Measurements from ENCODE around the gene CYP2B6.
"Not testable (repeated sequence)": the region's sequence is repeated elsewhere in the genome, so short reads cannot be mapped to it uniquely, and the experiment has no call there.

The CYP2B6 gene

DNA sequence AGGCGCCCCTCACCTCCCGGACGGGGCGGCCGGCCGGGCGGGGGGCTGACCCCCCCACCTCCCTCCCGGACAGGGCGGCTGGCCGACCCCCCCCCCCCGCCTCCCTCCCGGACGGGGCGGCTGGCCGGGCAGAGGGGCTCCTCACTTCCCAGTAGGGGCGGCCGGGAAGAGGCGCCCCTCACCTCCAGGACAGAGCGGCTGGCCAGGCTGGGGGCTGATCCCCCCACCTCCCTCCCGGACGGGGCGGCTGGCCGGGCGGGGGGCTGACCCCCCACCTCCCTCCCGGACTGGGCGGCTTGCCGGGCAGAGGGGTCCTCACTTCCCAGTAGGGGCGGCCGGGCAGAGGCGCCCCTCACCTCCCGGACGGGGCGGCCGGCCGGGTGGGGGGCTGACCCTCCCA lies 25.7 kb upstream of the CYP2B6 start:
- H3K9ac ChIP-seq (ENCODE audit: low read length); H3K36me3 ChIP-seq (ENCODE audit: control insufficient read depth, insufficient read depth, low read length); H3K4me1 ChIP-seq (ENCODE audit: control insufficient read depth, insufficient read depth, low read length); H3K4me3 ChIP-seq (ENCODE audit: low read length); H3K27ac ChIP-seq (ENCODE audit: low read depth, low read length); H3K27me3 ChIP-seq (ENCODE audit: control insufficient read depth, insufficient read depth, low read length): not testable (repeated sequence)

GRCh38 chr19:40966591-40966990 lies 24.5 kb upstream of the CYP2B6 start:
- not testable (repeated sequence) for H3K4me1 ChIP-seq (ENCODE audit: control insufficient read depth, insufficient read depth, low read length); H3K36me3 ChIP-seq (ENCODE audit: control insufficient read depth, insufficient read depth, low read length); H3K27ac ChIP-seq (ENCODE audit: low read depth, low read length); H3K9ac ChIP-seq (ENCODE audit: low read length); H3K4me3 ChIP-seq (ENCODE audit: low read length); H3K27me3 ChIP-seq (ENCODE audit: control insufficient read depth, insufficient read depth, low read length)

DNA sequence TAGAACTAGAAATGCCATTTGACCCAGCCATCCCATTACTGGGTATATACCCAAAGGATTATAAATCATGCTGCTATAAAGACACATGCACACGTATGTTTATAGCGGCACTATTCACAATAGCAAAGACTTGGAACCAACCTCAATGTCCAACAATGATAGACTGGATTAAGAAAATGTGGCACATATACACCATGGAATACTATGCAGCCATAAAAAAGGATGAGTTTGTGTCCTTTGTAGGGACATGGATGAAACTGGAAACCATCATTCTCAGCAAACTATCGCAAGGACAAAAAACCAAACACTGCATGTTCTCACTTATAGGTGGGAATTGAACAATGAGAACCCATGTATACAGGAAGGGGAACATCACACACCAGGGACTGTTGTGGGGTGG lies 23.0 kb upstream of the CYP2B6 start:
- not testable (repeated sequence) for H3K27me3 ChIP-seq (ENCODE audit: control insufficient read depth, insufficient read depth, low read length); H3K27ac ChIP-seq (ENCODE audit: low read depth, low read length); H3K36me3 ChIP-seq (ENCODE audit: control insufficient read depth, insufficient read depth, low read length); H3K4me3 ChIP-seq (ENCODE audit: low read length); H3K4me1 ChIP-seq (ENCODE audit: control insufficient read depth, insufficient read depth, low read length); H3K9ac ChIP-seq (ENCODE audit: low read length)

GRCh38 chr19:40969721-40970120 lies 21.4 kb upstream of the CYP2B6 start:
- not testable (repeated sequence) for H3K27ac ChIP-seq (ENCODE audit: low read depth, low read length); H3K36me3 ChIP-seq (ENCODE audit: control insufficient read depth, insufficient read depth, low read length); H3K4me3 ChIP-seq (ENCODE audit: low read length); H3K4me1 ChIP-seq (ENCODE audit: control insufficient read depth, insufficient read depth, low read length); H3K27me3 ChIP-seq (ENCODE audit: control insufficient read depth, insufficient read depth, low read length); H3K9ac ChIP-seq (ENCODE audit: low read length)

DNA sequence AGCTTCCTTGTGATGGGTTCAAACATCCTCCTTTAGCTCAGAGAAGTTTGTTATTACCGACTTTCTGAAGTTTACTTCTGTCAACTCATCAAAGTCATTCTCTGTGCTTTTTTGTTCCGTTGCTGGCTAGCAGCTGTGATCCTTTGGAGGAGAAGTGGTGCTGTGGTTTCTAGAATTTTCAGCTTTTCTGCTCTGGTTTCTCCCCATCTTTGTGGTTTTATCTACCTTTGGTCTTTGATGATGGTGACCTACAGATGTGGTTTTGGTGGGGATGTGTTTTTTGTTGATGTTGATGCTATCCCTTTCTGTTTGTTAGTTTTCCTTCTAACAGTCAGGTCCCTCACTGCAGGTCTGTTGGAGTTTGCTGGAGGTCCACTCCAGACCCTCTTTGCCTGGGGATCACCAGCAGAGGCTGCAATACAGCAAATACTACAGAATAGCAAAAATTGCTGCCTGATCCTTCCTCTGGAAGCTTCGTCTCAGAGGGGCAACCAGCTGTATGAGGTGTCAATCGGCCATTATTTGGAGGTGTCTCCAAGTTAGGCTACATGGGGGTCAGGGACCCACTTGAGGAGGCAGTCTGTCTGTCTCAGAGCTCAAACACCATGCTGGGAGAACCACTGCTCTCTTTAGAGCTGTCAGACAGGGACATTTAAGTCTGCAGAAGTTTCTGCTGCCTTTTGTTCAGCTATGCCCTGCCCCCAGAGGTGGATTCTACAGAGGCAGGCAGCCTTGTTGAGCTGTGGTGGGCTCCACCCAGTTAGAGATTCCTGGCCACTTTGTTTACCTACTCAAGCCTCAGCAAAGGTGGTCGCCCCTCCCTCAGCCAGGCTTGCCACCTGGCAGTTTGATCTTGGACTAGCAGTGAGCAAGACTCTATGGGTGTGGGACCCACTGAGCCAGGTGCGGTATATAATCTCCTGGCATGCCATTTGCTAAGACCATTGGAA lies 20.4 kb upstream of the CYP2B6 start:
- H3K4me1 ChIP-seq (ENCODE audit: control insufficient read depth, insufficient read depth, low read length); H3K36me3 ChIP-seq (ENCODE audit: control insufficient read depth, insufficient read depth, low read length); H3K27ac ChIP-seq (ENCODE audit: low read depth, low read length); H3K9ac ChIP-seq (ENCODE audit: low read length); H3K27me3 ChIP-seq (ENCODE audit: control insufficient read depth, insufficient read depth, low read length); H3K4me3 ChIP-seq (ENCODE audit: low read length): not testable (repeated sequence)

GRCh38 chr19:40974633-40975037 lies 16.4 kb upstream of the CYP2B6 start:
- Histone ChIP-seq H3K27me3 (ENCODE audit: control insufficient read depth, insufficient read depth, low read length) (no peaks in the 10 kb centered on the region), H3K9ac (ENCODE audit: low read length) (no peak overlapping the region), H3K4me3 (ENCODE audit: low read length) (no peak overlapping the region), H3K27ac (ENCODE audit: low read depth, low read length) (no peak overlapping the region), H3K4me1 (ENCODE audit: control insufficient read depth, insufficient read depth, low read length) (no peaks in the 10 kb centered on the region), H3K36me3 (ENCODE audit: control insufficient read depth, insufficient read depth, low read length) (no peaks in the 10 kb centered on the region)

DNA sequence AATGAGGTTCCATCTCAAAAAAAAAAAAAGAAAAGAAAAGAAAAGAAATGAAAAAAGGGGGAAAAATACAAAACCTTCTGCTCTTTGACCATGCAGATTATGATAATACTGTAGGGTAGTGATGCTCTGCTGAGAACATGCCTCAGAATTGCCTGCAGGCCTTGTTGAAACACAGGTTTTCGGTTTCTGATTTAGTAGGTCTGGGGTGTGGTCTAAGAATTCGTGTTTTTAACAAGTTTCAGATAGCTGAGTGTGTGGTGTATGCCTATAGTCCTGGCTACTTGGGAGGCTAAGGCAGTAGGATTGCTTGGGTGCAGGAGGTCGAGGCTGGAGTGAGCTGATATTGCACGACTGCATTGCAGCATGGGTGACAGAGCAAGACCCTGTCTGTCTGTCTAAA lies 14.9 kb upstream of the CYP2B6 start:
- Histone ChIP-seq H3K4me1 (ENCODE audit: control insufficient read depth, insufficient read depth, low read length) (no peaks in the 10 kb centered on the region), H3K27me3 (ENCODE audit: control insufficient read depth, insufficient read depth, low read length) (no peaks in the 10 kb centered on the region), H3K27ac (ENCODE audit: low read depth, low read length) (no peak overlapping the region), H3K9ac (ENCODE audit: low read length) (no peak overlapping the region), H3K36me3 (ENCODE audit: control insufficient read depth, insufficient read depth, low read length) (no peaks in the 10 kb centered on the region), H3K4me3 (ENCODE audit: low read length) (no peak overlapping the region)

DNA sequence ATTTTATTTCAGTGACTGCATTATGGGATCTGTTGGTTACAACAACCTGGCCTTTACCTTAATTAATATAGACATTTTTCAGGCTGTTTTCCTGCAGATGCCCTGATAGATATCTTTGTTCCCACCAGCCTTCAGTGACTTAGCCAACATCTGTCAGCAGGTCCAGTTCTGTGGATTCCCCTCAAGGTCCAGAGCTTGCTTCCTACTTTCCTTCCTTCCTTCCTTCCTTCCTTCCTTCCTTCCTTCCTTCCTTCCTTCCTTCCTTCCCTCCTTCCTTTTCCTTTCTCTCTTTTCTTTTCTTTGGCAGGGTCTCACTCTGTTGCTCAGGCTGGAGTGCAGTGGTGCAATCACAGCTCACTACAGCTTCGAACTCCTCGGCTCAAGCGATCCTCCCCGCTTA lies 14.4 kb upstream of the CYP2B6 start:
- no peaks in the 10 kb centered on the region for H3K27me3 ChIP-seq (ENCODE audit: control insufficient read depth, insufficient read depth, low read length)
- no peaks in the 10 kb centered on the region for H3K4me1 ChIP-seq (ENCODE audit: control insufficient read depth, insufficient read depth, low read length)
- no peak overlapping the region for H3K9ac ChIP-seq (ENCODE audit: low read length)
- H3K4me3 ChIP-seq (ENCODE audit: low read length) = no peak overlapping the region
- H3K27ac ChIP-seq (ENCODE audit: low read depth, low read length) = no peak overlapping the region
- H3K36me3 ChIP-seq (ENCODE audit: control insufficient read depth, insufficient read depth, low read length) = no peaks in the 10 kb centered on the region

GRCh38 chr19:40979759-40980158 lies 11.3 kb upstream of the CYP2B6 start:
- not testable (repeated sequence) for H3K36me3 ChIP-seq (ENCODE audit: control insufficient read depth, insufficient read depth, low read length); H3K27me3 ChIP-seq (ENCODE audit: control insufficient read depth, insufficient read depth, low read length); H3K9ac ChIP-seq (ENCODE audit: low read length); H3K4me3 ChIP-seq (ENCODE audit: low read length); H3K4me1 ChIP-seq (ENCODE audit: control insufficient read depth, insufficient read depth, low read length); H3K27ac ChIP-seq (ENCODE audit: low read depth, low read length)

- not testable (repeated sequence) for H3K36me3 ChIP-seq (ENCODE audit: control insufficient read depth, insufficient read depth, low read length); H3K27ac ChIP-seq (ENCODE audit: low read depth, low read length); H3K27me3 ChIP-seq (ENCODE audit: control insufficient read depth, insufficient read depth, low read length); H3K4me3 ChIP-seq (ENCODE audit: low read length); H3K9ac ChIP-seq (ENCODE audit: low read length); H3K4me1 ChIP-seq (ENCODE audit: control insufficient read depth, insufficient read depth, low read length)
These were observed 10.2 kb upstream of the CYP2B6 start for GRCh38 chr19:40980743-40981442.

DNA sequence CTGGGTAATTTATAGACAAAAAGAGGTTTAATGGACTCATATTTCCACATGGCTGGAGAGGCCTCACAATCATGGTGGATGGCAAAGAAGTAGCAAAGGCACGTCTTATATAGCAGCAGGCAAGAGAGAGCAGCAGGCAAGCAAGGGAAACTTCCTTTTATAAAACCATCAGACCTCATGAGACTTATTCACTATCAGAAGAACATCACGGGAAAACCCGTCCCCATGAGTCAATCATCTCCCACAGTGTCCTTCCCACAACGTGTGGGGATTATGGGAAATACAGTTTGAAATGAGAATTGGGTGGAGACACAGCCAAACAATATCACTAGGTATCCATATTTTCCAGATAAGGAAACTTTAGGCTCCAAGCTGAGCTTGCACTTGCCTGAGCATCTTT lies 9.5 kb upstream of the CYP2B6 start:
- Histone ChIP-seq H3K36me3 (ENCODE audit: control insufficient read depth, insufficient read depth, low read length) (no peaks in the 10 kb centered on the region), H3K9ac (ENCODE audit: low read length) (no peak overlapping the region), H3K27me3 (ENCODE audit: control insufficient read depth, insufficient read depth, low read length) (no peaks in the 10 kb centered on the region), H3K4me3 (ENCODE audit: low read length) (no peak overlapping the region), H3K4me1 (ENCODE audit: control insufficient read depth, insufficient read depth, low read length) (no peaks in the 10 kb centered on the region), H3K27ac (ENCODE audit: low read depth, low read length) (no peak overlapping the region)

- Histone ChIP-seq H3K27ac (ENCODE audit: low read depth, low read length) (no peak overlapping the region), H3K36me3 (ENCODE audit: control insufficient read depth, insufficient read depth, low read length) (no peaks in the 10 kb centered on the region), H3K27me3 (ENCODE audit: control insufficient read depth, insufficient read depth, low read length) (no peaks in the 10 kb centered on the region), H3K4me3 (ENCODE audit: low read length) (no peak overlapping the region), H3K9ac (ENCODE audit: low read length) (no peak overlapping the region), H3K4me1 (ENCODE audit: control insufficient read depth, insufficient read depth, low read length) (no peaks in the 10 kb centered on the region)
These were observed 8.4 kb upstream of the CYP2B6 start for GRCh38 chr19:40982594-40983101.

DNA sequence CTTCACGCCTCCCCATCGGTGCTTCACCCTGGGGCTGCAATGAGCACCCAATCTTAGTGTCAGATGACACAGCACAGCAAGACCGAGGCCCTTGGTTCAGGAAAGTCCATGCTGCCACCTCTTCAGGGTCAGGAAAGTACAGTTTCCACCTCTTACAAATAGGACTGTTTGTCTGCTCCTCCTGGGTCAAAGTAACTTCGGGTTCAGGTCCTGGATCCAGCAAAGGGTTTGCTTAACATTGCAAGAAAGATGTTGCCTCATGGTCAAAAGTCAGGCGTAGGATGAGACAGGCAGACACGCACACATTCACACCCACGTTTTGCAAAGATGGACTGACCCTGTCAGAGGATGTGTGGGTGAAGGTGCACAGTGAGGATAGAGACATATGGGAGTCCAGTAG lies 1.6 kb upstream of the CYP2B6 start:
- no peak overlapping the region for H3K4me3 ChIP-seq (ENCODE audit: low read length)
- H3K4me1 ChIP-seq (ENCODE audit: control insufficient read depth, insufficient read depth, low read length) = no peaks in the 10 kb centered on the region
- H3K9ac ChIP-seq (ENCODE audit: low read length) = no peak overlapping the region
- H3K27me3 ChIP-seq (ENCODE audit: control insufficient read depth, insufficient read depth, low read length) = no peaks in the 10 kb centered on the region
- no peaks in the 10 kb centered on the region for H3K36me3 ChIP-seq (ENCODE audit: control insufficient read depth, insufficient read depth, low read length)
- H3K27ac ChIP-seq (ENCODE audit: low read depth, low read length) = no peak overlapping the region
